ENCODE data around the gene LUC7L2.
A peak's percentile ranks its signal among the peaks of the same experiment; 100 is the strongest.
"Not testable (repeated sequence)": the region's sequence is repeated elsewhere in the genome, so short reads cannot be mapped to it uniquely, and the experiment has no call there.

LUC7L2 gene

DNA sequence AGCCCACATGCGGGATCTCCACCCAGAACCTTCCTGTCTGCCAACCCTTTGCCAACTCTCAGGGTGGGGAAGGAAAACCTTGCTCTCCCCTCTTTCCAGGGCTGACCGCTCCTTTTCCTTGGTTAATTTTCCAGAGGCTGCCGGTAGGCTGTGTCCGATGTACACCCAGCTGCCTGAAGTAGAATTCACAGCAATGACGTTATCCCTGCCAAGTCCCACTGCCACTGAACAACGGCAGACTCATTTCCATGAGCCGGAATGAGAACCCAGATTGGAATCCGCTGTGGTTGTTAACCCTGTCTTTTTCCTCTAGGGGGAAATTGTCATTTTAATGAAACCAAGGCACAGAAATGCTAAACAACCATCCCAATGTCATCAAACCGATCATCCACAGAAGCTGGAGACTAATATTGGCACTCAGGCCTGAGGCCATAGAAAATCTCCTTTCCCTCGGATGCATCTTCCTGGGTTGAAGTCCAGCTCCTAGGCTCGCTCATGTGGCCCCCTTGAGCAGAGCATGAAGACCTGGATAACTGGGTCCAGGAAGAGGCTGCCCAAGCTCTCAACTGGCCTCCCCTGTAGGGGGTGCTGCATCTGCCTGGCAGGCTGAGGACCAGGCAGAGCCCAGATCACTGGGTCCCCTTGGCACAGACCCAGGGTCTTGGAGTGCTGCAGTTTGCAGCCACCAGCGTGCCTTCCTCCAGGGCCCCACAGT is 93.4 kb downstream of the LUC7L2 start:
- Histone ChIP-seq H3K4me3 (peak overlapping the region; percentile 31 to 43), H3K36me3 (no peaks in the 10 kb centered on the region), H3K9me3 (peaks cover 0 to 3% (median 0%) of the 10 kb centered on the region in 3 donors), H3K4me1 (peaks cover 0 to 27% (median 16%) of the 10 kb centered on the region in 4 donors), H3K27me3 (no peaks in the 10 kb centered on the region), H3K27ac (peak overlapping the region; percentile 64 to 65)
- intact Hi-C loops (cut with DNase I; ENCODE audit: low total_unique reads) = no loop called here
- DNase-seq = no peak
- TF ChIP-seq, protein P1, sequence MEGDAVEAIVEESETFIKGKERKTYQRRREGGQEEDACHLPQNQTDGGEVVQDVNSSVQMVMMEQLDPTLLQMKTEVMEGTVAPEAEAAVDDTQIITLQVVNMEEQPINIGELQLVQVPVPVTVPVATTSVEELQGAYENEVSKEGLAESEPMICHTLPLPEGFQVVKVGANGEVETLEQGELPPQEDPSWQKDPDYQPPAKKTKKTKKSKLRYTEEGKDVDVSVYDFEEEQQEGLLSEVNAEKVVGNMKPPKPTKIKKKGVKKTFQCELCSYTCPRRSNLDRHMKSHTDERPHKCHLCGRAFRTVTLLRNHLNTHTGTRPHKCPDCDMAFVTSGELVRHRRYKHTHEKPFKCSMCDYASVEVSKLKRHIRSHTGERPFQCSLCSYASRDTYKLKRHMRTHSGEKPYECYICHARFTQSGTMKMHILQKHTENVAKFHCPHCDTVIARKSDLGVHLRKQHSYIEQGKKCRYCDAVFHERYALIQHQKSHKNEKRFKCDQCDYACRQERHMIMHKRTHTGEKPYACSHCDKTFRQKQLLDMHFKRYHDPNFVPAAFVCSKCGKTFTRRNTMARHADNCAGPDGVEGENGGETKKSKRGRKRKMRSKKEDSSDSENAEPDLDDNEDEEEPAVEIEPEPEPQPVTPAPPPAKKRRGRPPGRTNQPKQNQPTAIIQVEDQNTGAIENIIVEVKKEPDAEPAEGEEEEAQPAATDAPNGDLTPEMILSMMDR (IDR thresholded peaks at IDR 0.05) = peak in 1 of 2 experiments; percentile 12

DNA sequence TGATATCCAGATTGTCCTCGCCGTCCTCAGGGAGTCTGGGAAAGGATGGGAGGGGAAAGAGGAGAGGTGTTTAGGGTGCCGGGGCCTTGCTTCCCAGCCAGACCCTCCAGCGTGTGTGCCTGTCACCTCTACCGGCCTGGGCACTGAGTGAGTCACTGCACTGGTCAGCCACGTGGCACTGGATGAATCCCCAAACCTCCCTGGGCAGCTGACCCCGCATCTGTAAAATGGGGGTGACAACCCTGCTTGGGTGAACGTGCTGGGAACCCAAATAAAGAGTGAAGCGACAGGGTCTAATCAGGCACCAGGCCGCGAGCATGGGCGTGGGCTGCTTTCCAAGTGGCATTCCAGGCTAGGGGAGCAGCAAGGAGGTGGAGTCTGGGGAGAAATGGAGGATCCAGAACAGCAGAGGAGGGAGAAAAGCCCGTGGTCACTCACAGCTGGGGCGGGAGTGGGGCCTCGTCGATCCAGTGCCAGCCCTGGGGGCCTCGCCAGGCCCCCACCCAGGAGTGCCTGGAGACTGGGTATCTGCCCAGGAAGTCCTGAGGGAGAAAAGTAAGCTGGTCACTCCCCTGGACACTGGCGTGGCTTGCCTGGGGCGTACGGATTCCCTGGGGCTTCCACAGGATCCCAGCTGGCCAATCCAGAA is 94.1 kb downstream of the LUC7L2 start:
- Histone ChIP-seq H3K27me3 (no peaks in the 10 kb centered on the region), H3K27ac (peak overlapping the region; percentile 64 to 65), H3K36me3 (no peaks in the 10 kb centered on the region), H3K9me3 (peaks cover 0 to 3% (median 0%) of the 10 kb centered on the region in 3 donors), H3K4me3 (peak overlapping the region; percentile 31 to 43), H3K4me1 (peaks cover 0 to 27% (median 16%) of the 10 kb centered on the region in 4 donors)
- peak in 1 of 2 donors; percentile 77 for DNase-seq
- TF ChIP-seq, protein P1 (IDR thresholded peaks at IDR 0.05) = no peak
- intact Hi-C loops (cut with DNase I; ENCODE audit: low total_unique reads) = no loop called here

DNA sequence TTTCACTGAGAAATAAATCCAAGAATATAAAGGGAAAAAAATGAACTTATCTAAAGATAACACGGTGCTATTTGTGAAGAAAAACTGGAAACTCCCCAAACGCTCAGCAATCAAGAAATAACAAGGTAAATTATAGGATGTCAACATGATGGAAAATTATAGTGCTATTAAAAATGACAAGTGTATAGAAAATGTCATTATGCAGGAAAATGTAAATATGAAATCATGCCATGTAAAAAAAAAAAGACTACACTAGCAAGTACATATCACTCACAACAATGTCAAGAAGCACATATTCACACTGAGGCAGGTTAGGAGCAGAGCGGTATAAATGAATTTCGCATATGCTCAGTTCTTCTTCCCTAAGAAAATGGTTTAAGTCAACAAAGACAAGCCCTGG is 96.1 kb downstream of the LUC7L2 start:
- no peak overlapping the region for H3K27ac ChIP-seq
- TF ChIP-seq, protein P1 (IDR thresholded peaks at IDR 0.05) = no peak
- intact Hi-C loops (cut with DNase I; ENCODE audit: low total_unique reads) = no loop called here
- no peak for DNase-seq
- no peaks in the 10 kb centered on the region for H3K27me3 ChIP-seq
- H3K4me3 ChIP-seq = no peak overlapping the region
- peaks cover 0 to 27% (median 16%) of the 10 kb centered on the region in 4 donors for H3K4me1 ChIP-seq
- peaks cover 0 to under 1% (median 0%) of the 10 kb centered on the region in 3 donors for H3K9me3 ChIP-seq
- no peaks in the 10 kb centered on the region for H3K36me3 ChIP-seq

DNA sequence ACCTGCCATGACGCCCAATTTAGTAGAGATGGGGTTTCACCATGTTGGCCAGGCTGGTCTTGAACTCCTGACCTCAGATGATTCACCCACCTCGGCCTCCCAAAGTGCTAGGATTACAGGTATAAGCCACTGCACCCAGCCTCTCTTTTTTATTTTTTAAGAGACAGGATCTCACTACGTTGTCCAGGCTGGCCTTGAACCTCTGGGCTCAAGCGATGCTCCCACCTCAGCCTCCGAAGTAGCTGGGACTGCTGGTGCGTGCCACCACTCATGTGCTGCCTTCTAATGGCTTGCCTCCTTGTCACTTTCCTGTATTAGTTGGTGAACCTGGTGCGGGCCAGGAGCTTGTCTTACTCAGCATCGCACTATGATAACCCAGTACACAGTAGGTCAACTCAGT is 96.8 kb downstream of the LUC7L2 start:
- Histone ChIP-seq H3K36me3 (no peaks in the 10 kb centered on the region), H3K27ac (no peak overlapping the region), H3K27me3 (no peaks in the 10 kb centered on the region), H3K4me1 (peaks cover 0 to 27% (median 16%) of the 10 kb centered on the region in 4 donors), H3K4me3 (no peak overlapping the region), H3K9me3 (no peaks in the 10 kb centered on the region)
- intact Hi-C loops (cut with DNase I; ENCODE audit: low total_unique reads) = no loop called here
- TF ChIP-seq, protein P1 (IDR thresholded peaks at IDR 0.05) = no peak
- DNase-seq = no peak

DNA sequence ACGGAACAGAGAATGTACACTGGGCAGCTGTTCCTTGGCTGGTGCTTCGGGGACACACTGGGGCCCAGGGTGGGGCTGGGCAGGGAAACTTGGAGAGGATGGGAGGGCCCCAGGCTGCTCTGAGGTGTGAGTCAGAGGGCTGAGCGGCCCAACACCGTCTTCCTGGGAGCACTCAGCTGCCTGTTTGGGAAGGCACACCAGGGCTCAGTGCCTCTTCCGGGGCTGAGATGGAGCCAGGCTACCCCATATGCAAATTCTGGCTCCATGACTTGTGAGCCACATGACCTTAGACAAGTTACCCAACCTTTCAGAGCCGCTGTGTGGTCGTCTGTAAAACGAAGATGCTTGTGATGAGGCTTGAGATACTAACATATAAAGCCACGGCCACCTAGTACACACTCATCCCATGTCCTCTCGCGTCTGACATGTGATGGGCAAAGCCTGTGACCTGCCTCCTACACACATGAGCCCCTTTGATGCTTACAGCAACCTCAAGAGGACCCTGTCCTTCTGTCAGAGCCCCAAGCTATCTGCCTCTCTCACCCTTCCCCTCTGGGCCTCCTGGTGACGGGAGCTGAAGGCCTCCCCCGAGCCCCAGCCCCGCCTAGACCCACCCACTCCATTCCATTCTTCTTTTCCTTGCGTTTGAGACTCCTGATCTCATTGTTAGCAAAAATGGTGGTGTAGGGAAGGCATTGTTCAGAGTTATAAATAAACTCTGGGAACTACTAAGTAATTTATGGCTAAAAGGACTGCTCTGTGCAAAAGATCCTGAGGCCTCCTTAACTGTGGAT is 97.7 kb downstream of the LUC7L2 start:
- no peaks in the 10 kb centered on the region for H3K36me3 ChIP-seq
- H3K4me3 ChIP-seq = no peak overlapping the region
- intact Hi-C loops (cut with DNase I; ENCODE audit: low total_unique reads) = no loop called here
- no peaks in the 10 kb centered on the region for H3K27me3 ChIP-seq
- TF ChIP-seq, protein P1 (IDR thresholded peaks at IDR 0.05) = no peak
- DNase-seq = no peak
- H3K4me1 ChIP-seq = peaks cover 0 to 21% (median 16%) of the 10 kb centered on the region in 4 donors
- H3K27ac ChIP-seq = no peak overlapping the region
- H3K9me3 ChIP-seq = no peaks in the 10 kb centered on the region

DNA sequence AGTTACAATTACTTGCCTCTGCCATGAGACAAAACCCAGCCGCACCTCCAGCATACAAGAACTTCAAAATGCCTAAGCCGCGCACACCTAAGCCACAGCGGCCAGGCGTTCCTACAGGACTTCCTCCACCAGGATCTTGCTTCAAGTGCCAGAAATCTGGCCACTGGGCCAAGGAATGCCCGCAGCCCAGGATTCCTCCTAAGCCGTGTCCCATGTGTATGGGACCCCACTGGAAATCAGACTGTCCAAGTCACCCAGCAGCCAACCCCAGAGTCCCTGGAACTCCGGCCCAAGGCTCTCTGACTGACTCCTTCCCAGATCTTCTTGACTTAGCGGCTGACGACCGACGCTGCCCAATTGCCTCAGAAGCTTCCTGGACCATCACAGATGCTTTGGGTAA is 103.7 kb downstream of the LUC7L2 start:
- H3K4me3 ChIP-seq = not testable (repeated sequence)

DNA sequence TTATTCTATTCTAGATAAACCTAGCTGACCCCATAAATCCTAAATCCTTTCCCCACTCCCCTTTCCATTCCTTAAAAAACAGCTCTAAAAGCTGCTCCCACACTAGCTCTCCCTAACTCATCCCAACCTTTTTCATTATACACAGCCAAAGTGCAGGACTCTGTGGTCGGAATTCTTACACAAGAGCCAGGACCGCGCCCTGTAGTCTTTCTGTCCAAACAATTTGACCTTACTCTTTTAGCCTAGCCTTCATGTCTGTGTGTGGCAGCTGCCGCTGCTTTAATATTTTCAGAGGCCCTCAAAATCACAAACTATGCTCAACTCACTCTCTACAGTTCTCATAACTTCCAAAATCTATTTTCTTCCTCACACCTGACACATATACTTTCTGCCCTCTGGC is 104.8 kb downstream of the LUC7L2 start:
- H3K4me1 ChIP-seq; H3K27ac ChIP-seq; H3K4me3 ChIP-seq; intact Hi-C loops (cut with DNase I; ENCODE audit: low total_unique reads); H3K27me3 ChIP-seq; H3K36me3 ChIP-seq; H3K9me3 ChIP-seq; DNase-seq: not testable (repeated sequence)

More for the DNA sequence above, 103.7 kb downstream of the LUC7L2 start:
- H3K4me1 ChIP-seq; intact Hi-C loops (cut with DNase I; ENCODE audit: low total_unique reads); DNase-seq; H3K9me3 ChIP-seq; H3K27ac ChIP-seq; H3K36me3 ChIP-seq; H3K27me3 ChIP-seq: not testable (repeated sequence)

DNA sequence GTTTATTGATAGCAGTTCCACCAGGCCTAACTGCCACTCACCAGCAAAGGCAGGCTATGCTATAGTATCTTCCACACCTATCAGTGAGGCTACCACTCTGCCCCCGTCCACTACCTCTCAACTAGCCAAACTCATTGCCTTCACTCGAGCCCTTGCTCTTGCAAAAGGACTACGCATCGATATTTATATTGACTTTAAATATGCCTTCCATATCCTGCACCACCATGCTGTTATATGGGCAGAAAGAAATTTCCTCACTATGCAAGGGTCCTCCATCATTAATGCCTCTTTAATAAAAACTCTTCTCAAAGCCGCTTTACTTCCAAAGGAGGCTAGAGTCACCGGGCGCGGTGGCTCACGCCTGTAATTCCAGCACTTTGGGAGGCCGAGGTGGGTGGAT is 105.4 kb downstream of the LUC7L2 start:
- H3K27ac ChIP-seq; H3K36me3 ChIP-seq; DNase-seq; H3K9me3 ChIP-seq; H3K27me3 ChIP-seq; H3K4me3 ChIP-seq; intact Hi-C loops (cut with DNase I; ENCODE audit: low total_unique reads); H3K4me1 ChIP-seq: not testable (repeated sequence)
